Astrocyte of the spinal cord (primary cell): ENCODE data around the gene TTC39C.
A peak's percentile ranks its signal among the peaks of the same experiment; 100 is the strongest.

Source experiments
- DNase-seq: peaks from one replicate; pipeline ENCODE4 v3.0.0; 2011; ENCODE audit warnings: low read depth, low spot score
- H3K4me3 ChIP-seq: 2 replicates; pipeline ENCODE4 v1.5.1; 2011; ENCODE audit warnings: low read depth, mild to moderate bottlenecking, low read length, moderate library complexity
- in situ Hi-C: cut with HindIII; loops from 2 replicates; pipeline ENCODE4 v1.10.0; 2017; ENCODE audit warnings: low sequenced_read_pairs
- TF ChIP-seq, protein P1 (sequence below): IDR thresholded peaks from 2 replicates; pipeline ENCODE4 v1.5.1; 2012; ENCODE audit warnings: low read depth, mild to moderate bottlenecking, low read length, inconsistent platforms

The TTC39C gene

GRCh38 chr18:24176727-24177416 is 162.3 kb downstream of the TTC39C start:
- TF ChIP-seq, protein P1, sequence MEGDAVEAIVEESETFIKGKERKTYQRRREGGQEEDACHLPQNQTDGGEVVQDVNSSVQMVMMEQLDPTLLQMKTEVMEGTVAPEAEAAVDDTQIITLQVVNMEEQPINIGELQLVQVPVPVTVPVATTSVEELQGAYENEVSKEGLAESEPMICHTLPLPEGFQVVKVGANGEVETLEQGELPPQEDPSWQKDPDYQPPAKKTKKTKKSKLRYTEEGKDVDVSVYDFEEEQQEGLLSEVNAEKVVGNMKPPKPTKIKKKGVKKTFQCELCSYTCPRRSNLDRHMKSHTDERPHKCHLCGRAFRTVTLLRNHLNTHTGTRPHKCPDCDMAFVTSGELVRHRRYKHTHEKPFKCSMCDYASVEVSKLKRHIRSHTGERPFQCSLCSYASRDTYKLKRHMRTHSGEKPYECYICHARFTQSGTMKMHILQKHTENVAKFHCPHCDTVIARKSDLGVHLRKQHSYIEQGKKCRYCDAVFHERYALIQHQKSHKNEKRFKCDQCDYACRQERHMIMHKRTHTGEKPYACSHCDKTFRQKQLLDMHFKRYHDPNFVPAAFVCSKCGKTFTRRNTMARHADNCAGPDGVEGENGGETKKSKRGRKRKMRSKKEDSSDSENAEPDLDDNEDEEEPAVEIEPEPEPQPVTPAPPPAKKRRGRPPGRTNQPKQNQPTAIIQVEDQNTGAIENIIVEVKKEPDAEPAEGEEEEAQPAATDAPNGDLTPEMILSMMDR = peak; percentile 83
- DNase-seq = peak; percentile 48
- in situ Hi-C loops = no loop called here
- no peak overlapping the region for H3K4me3 ChIP-seq

DNA sequence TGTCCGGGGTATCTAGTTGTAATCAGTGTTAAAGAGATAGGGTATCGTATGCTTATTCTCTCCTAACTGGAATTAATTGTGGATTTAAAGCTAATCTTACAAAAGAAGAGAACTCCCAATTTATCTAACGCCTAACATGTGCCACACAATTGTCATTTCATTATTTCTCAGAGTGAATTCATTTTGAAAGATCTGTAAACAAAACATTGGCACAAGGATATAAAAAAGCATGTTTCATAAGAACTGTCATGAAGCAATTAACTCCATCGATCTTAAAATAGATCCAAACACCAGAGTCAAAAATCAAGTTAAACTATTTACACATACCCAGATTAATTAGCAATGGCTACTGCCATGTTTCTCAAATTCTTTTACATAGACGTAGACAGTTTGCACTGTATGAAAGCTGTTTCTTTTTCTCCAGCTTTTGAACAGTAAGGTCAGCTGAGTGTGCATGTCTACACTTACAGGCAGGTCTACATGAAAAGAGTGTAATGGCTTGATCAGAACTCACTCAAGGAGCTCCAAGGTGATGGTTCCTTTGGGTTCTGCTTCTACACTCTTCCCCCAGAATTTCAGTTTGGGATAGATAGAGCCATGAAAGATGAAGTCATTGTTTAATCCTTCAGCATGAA is 163.1 kb downstream of the TTC39C start:
- in situ Hi-C loops = no loop called here
- no peak for DNase-seq
- H3K4me3 ChIP-seq = no peak overlapping the region
- TF ChIP-seq, protein P1 = no peak

- in situ Hi-C loops = no loop called here
- TF ChIP-seq, protein P1 = no peak
Measured at GRCh38 chr18:24180048-24180447, 165.5 kb downstream of the TTC39C start.

GRCh38 chr18:24181806-24182205 is 167.3 kb downstream of the TTC39C start:
- peak; percentile 4 for DNase-seq
- TF ChIP-seq, protein P1 = no peak
- in situ Hi-C loops = no loop called here
- no peak overlapping the region for H3K4me3 ChIP-seq

More at GRCh38 chr18:24180048-24180447, 165.5 kb downstream of the TTC39C start:
- DNase-seq = no peak
- no peak overlapping the region for H3K4me3 ChIP-seq
